Measurements from ENCODE around the gene ARHGDIA. TPM values are rescaled to one million over a fixed set of nuclear protein-coding genes. Genes with fewer than 3 reads are reported as not detected.

ARHGDIA gene
- polyA plus RNA-seq, 6 donors from 2014 or later = 42.9 to 116 (median 78.3) TPM

- Mint-ChIP-seq H3K4me3 (peak within 1 kb of the TSS; percentile 85 to 97 (median 93)), H3K27me3 (no peaks in the 10 kb centered on the region), H3K4me1 (peaks cover 20 to 28% (median 28%) of the 10 kb centered on the region in 3 donors), H3K9me3 (no peaks in the 10 kb centered on the region), H3K36me3 (no peaks in the 10 kb centered on the region), H3K27ac (peak within 1 kb of the TSS; percentile 92 to 98 (median 96))
- peak; percentile 95 for DNase-seq
- peak; percentile 84 to 86 for ATAC-seq (ENCODE audit: low read depth in 2 of 2)
Observed at GRCh38 chr17:81833160-81833920, 37.8 kb downstream of the ARHGDIA start, which contains the start of gene MCRIP1. MCRIP1 (minus strand) TSS chr17:81833291; CDS start chr17:81824506, 8,785 bp downstream.

- DNase-seq (no peak), ATAC-seq (ENCODE audit: low read depth in 2 of 2) (peak; percentile 59 to 62)
- H3K36me3 Mint-ChIP-seq = no peaks in the 10 kb centered on the region
- H3K27me3 Mint-ChIP-seq = no peaks in the 10 kb centered on the region
- H3K27ac Mint-ChIP-seq = peak overlapping the region; percentile 72 to 98 (median 94)
- H3K9me3 Mint-ChIP-seq = no peaks in the 10 kb centered on the region
- peak overlapping the region; percentile 85 to 97 (median 93) for H3K4me3 Mint-ChIP-seq
- peaks cover 21 to 30% (median 29%) of the 10 kb centered on the region in 3 donors for H3K4me1 Mint-ChIP-seq
Observed at GRCh38 chr17:81832608-81833159, 38.5 kb downstream of the ARHGDIA start.

- Mint-ChIP-seq H3K4me1 (peaks cover 21 to 30% (median 29%) of the 10 kb centered on the region in 3 donors), H3K9me3 (no peaks in the 10 kb centered on the region), H3K36me3 (no peaks in the 10 kb centered on the region), H3K4me3 (peak overlapping the region; percentile 85 to 97 (median 93)), H3K27ac (peak overlapping the region; percentile 76 to 98 (median 94)), H3K27me3 (no peaks in the 10 kb centered on the region)
- peak; percentile 36 for DNase-seq
- ATAC-seq (ENCODE audit: low read depth in 2 of 2) = peak; percentile 42 to 49
Observed at GRCh38 chr17:81831957-81832607, 39.1 kb downstream of the ARHGDIA start.

GRCh38 chr17:81831563-81831956, 39.6 kb downstream of the ARHGDIA start:
- H3K4me1 Mint-ChIP-seq = peaks cover 21 to 30% (median 29%) of the 10 kb centered on the region in 3 donors
- H3K27me3 Mint-ChIP-seq = no peaks in the 10 kb centered on the region

GRCh38 chr17:81829858-81830257, 41.3 kb downstream of the ARHGDIA start:
- Mint-ChIP-seq H3K27ac (no peak overlapping the region), H3K4me3 (peak overlapping the region in 2 of 8 donors; percentile 32 to 55)
- ATAC-seq (ENCODE audit: low read depth in 2 of 2) = no peak

More at GRCh38 chr17:81831563-81831956, 39.6 kb downstream of the ARHGDIA start:
- ATAC-seq (ENCODE audit: low read depth in 2 of 2) (no peak), DNase-seq (no peak)
- Mint-ChIP-seq H3K36me3 (no peaks in the 10 kb centered on the region), H3K27ac (peak overlapping the region; percentile 76 to 98 (median 94)), H3K9me3 (no peaks in the 10 kb centered on the region), H3K4me3 (peak overlapping the region; percentile 85 to 97 (median 93))

GRCh38 chr17:81828656-81829055, 42.5 kb downstream of the ARHGDIA start:
- peaks cover 20 to 35% (median 30%) of the 10 kb centered on the region in 3 donors for H3K4me1 Mint-ChIP-seq
- DNase-seq = no peak
- H3K27me3 Mint-ChIP-seq = no peaks in the 10 kb centered on the region
- H3K4me3 Mint-ChIP-seq = no peak overlapping the region
- no peaks in the 10 kb centered on the region for H3K36me3 Mint-ChIP-seq
- H3K27ac Mint-ChIP-seq = peak overlapping the region in 1 of 6 donors; percentile 72
- no peak for ATAC-seq (ENCODE audit: low read depth in 2 of 2)
- H3K9me3 Mint-ChIP-seq = no peaks in the 10 kb centered on the region

More at GRCh38 chr17:81829858-81830257, 41.3 kb downstream of the ARHGDIA start:
- H3K4me1 Mint-ChIP-seq = peaks cover 22 to 35% (median 35%) of the 10 kb centered on the region in 3 donors
- DNase-seq = no peak
- H3K36me3 Mint-ChIP-seq = no peaks in the 10 kb centered on the region
- no peaks in the 10 kb centered on the region for H3K9me3 Mint-ChIP-seq
- no peaks in the 10 kb centered on the region for H3K27me3 Mint-ChIP-seq

GRCh38 chr17:81825841-81826466, 45.2 kb downstream of the ARHGDIA start:
- no peaks in the 10 kb centered on the region for H3K27me3 Mint-ChIP-seq
- DNase-seq (no peak), ATAC-seq (ENCODE audit: low read depth in 2 of 2) (no peak)
- H3K9me3 Mint-ChIP-seq = no peaks in the 10 kb centered on the region
- peaks cover 8 to 23% (median 13%) of the 10 kb centered on the region in 3 donors for H3K4me1 Mint-ChIP-seq
- no peaks in the 10 kb centered on the region for H3K36me3 Mint-ChIP-seq
- H3K4me3 Mint-ChIP-seq = no peak overlapping the region
- H3K27ac Mint-ChIP-seq = peak overlapping the region in 2 of 6 donors; percentile 39 to 81

GRCh38 chr17:81824595-81824994, 46.5 kb downstream of the ARHGDIA start:
- Mint-ChIP-seq H3K27me3 (no peaks in the 10 kb centered on the region), H3K27ac (no peak overlapping the region), H3K36me3 (no peaks in the 10 kb centered on the region), H3K4me1 (peaks cover 8 to 17% (median 11%) of the 10 kb centered on the region in 3 donors), H3K4me3 (no peak overlapping the region), H3K9me3 (no peaks in the 10 kb centered on the region)
- no peak for DNase-seq
- no peak for ATAC-seq (ENCODE audit: low read depth in 2 of 2)

GRCh38 chr17:81823820-81824550, 47.2 kb downstream of the ARHGDIA start:
- H3K4me1 Mint-ChIP-seq = peaks cover 8 to 13% (median 9%) of the 10 kb centered on the region in 3 donors
- peak overlapping the region in 2 of 6 donors; percentile 52 to 81 for H3K27ac Mint-ChIP-seq
- H3K36me3 Mint-ChIP-seq = no peaks in the 10 kb centered on the region
- DNase-seq = no peak
- H3K4me3 Mint-ChIP-seq = no peak overlapping the region
- H3K9me3 Mint-ChIP-seq = no peaks in the 10 kb centered on the region
- no peak for ATAC-seq (ENCODE audit: low read depth in 2 of 2)
- no peaks in the 10 kb centered on the region for H3K27me3 Mint-ChIP-seq

GRCh38 chr17:81822996-81823819, 47.9 kb downstream of the ARHGDIA start:
- Mint-ChIP-seq H3K27ac (peak overlapping the region in 3 of 6 donors; percentile 52 to 81 (median 75)), H3K4me1 (peaks cover 5 to 7% (median 6%) of the 10 kb centered on the region in 3 donors)
- no peak for ATAC-seq (ENCODE audit: low read depth in 2 of 2)

GRCh38 chr17:81822312-81822637, 48.9 kb downstream of the ARHGDIA start:
- DNase-seq = no peak
- H3K4me1 Mint-ChIP-seq = peaks cover 5 to 7% (median 5%) of the 10 kb centered on the region in 3 donors
- no peaks in the 10 kb centered on the region for H3K36me3 Mint-ChIP-seq
- ATAC-seq (ENCODE audit: low read depth in 2 of 2) = no peak
- H3K27ac Mint-ChIP-seq = no peak overlapping the region
- no peaks in the 10 kb centered on the region for H3K9me3 Mint-ChIP-seq
- H3K4me3 Mint-ChIP-seq = peak overlapping the region in 1 of 8 donors; percentile 45
- H3K27me3 Mint-ChIP-seq = peaks cover 0 to 7% (median 6%) of the 10 kb centered on the region in 3 donors

More at GRCh38 chr17:81822996-81823819, 47.9 kb downstream of the ARHGDIA start:
- Mint-ChIP-seq H3K27me3 (no peaks in the 10 kb centered on the region), H3K9me3 (no peaks in the 10 kb centered on the region), H3K4me3 (peak overlapping the region in 1 of 8 donors; percentile 5), H3K36me3 (no peaks in the 10 kb centered on the region)
- no peak for DNase-seq
